ENCODE measurements around the gene MAST1.

MAST1 gene

DNA sequence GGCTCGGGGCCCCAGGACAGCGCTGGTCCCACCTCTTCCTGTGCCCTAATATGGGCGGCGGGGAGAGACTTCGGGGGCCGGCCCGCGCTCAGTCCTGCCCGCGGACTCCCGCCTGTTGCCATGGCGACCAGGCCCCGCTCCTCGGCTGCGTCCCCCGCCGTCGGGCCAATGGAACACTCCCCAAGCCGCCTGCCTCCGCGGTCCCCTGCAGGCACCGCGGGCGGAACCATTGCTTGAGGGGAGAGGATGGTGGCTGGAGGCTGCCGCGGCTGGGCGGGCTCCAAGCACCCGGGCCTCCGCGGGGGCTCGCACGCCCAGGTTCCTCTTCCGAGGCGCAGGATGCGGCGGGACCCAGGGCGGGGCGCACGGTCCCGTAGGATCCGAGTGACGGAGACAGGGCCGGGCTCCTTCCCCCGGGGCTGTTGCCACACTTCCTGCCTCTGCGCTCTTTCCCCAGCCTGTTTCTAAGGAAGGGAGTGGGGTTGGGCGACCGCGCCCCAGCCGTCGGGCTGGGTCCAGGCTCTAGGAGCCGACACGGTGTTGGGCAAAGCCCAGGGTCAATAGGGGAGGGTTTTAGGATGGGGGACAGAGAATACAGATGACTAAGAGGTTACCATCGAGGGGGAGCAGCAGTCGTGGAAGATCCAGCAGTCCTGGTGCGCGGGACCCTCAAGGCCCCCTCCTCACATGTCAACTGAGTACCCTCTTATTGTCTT is 48.3 kb upstream of the MAST1 start (continued):
- TF ChIP-seq ZSCAN30 (tag by site-specific recombination; IDR thresholded peaks at IDR 0.05) (peak; percentile 94), ZFP37 (tag by site-specific recombination; IDR thresholded peaks at IDR 0.05) (0 out of 2 replicates have a peak, but pooled peaks have one; percentile 28), KLF1 (tag by site-specific recombination; IDR thresholded peaks at IDR 0.05) (peak; percentile 90), ZNF792 (tag by site-specific recombination; IDR thresholded peaks at IDR 0.05) (no peak), ZBTB20 (tag by site-specific recombination; IDR thresholded peaks at IDR 0.05) (peak; percentile 96)
- TF ChIP-seq, protein P1, sequence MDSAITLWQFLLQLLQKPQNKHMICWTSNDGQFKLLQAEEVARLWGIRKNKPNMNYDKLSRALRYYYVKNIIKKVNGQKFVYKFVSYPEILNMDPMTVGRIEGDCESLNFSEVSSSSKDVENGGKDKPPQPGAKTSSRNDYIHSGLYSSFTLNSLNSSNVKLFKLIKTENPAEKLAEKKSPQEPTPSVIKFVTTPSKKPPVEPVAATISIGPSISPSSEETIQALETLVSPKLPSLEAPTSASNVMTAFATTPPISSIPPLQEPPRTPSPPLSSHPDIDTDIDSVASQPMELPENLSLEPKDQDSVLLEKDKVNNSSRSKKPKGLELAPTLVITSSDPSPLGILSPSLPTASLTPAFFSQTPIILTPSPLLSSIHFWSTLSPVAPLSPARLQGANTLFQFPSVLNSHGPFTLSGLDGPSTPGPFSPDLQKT (IDR thresholded peaks at IDR 0.05; ENCODE audit: borderline replicate concordance, low read depth, low read length): no peak; the same call in 1 of the 2 replicates

DNA sequence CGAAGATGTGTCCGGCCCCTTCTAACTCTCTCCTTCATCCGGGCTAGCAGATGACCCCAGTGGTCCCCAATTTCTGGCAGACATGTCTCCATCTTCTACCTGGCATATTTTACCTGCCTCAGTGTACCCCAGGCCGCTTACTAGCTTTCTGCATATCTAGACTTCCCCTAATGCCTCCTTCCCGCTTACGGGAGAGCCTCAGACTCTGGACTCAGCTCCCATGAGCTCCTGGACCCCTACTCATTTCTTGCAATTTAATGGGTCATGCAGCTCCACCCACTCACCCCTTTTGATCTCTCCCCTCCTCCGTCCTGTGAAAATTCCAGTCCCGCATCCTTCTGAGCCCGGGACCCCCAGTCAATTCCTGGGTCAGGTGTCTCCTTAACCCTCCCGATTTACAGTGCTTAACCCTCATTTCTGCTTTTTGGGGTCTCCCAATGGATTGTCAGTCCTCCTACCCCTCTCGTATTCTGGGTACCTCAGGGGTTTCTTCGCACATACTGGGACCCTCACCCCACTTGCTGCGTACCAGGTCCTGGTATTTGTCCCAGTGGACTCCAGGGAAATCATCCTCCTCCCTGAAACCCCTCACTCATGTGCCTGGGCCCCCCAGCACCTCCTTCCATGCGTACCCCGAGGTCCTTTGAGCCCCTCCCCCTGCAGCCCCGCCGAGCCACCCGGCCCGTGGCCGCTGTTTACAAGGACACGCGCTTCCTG is 47.5 kb upstream of the MAST1 start:
- H3K4me1 ChIP-seq (ENCODE audit: control insufficient read depth, insufficient read depth, low read length): peaks cover 21% of the 10 kb centered on the region
- H3K9me3 ChIP-seq (ENCODE audit: control insufficient read depth, insufficient read depth, low read depth, low read length): no peaks in the 10 kb centered on the region
- ChIA-PET CTCF (interaction anchor here (0.7 to 16.5 kb wide), 4 partner anchors 13 to 56 kb away, joined by 4 to 386 read pairs (median 120); partner anchors contain the start of gene HOOK2), POLR2A (interaction anchor here (0.8 to 3.6 kb wide), 18 partner anchors 7 to 143 kb away, joined by 3 to 42 read pairs (median 5); partner anchors contain the start of genes DHPS, DNASE2, FARSA and PRDX2)
- H3K36me3 ChIP-seq (ENCODE audit: control insufficient read depth in 2 of 2, insufficient read depth in 1 of 2, low read length in 2 of 2): no peaks in the 10 kb centered on the region; a peak in 1 of 3 replicates
- TF ChIP-seq KLF7 (tag by site-specific recombination; IDR thresholded peaks at IDR 0.05; ENCODE audit: borderline replicate concordance): no peak
- no peak for TF ChIP-seq SP3 (tag by site-specific recombination; IDR thresholded peaks at IDR 0.05)
- TF ChIP-seq, protein P2, sequence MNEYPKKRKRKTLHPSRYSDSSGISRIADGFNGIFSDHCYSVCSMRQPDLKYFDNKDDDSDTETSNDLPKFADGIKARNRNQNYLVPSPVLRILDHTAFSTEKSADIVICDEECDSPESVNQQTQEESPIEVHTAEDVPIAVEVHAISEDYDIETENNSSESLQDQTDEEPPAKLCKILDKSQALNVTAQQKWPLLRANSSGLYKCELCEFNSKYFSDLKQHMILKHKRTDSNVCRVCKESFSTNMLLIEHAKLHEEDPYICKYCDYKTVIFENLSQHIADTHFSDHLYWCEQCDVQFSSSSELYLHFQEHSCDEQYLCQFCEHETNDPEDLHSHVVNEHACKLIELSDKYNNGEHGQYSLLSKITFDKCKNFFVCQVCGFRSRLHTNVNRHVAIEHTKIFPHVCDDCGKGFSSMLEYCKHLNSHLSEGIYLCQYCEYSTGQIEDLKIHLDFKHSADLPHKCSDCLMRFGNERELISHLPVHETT (tag by site-specific recombination; IDR thresholded peaks at IDR 0.05): peak; percentile 35; the same call in 1 of the 2 replicates
- TF ChIP-seq GLIS2 (tag by site-specific recombination; IDR thresholded peaks at IDR 0.05): 0 out of 2 replicates have a peak, but pooled peaks have one; percentile 24
- TF ChIP-seq, protein P3, sequence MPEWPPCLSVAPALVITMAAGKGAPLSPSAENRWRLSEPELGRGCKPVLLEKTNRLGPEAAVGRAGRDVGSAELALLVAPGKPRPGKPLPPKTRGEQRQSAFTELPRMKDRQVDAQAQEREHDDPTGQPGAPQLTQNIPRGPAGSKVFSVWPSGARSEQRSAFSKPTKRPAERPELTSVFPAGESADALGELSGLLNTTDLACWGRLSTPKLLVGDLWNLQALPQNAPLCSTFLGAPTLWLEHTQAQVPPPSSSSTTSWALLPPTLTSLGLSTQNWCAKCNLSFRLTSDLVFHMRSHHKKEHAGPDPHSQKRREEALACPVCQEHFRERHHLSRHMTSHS (tag by site-specific recombination; IDR thresholded peaks at IDR 0.05): no peak
- no peak for TF ChIP-seq ZNF610 (tag by site-specific recombination; IDR thresholded peaks at IDR 0.05; ENCODE audit: borderline replicate concordance)
- TF ChIP-seq ZFP37 (tag by site-specific recombination; IDR thresholded peaks at IDR 0.05): no peak
- TF ChIP-seq ZNF404 (tag by site-specific recombination; IDR thresholded peaks at IDR 0.05): no peak
- TF ChIP-seq, protein P4, sequence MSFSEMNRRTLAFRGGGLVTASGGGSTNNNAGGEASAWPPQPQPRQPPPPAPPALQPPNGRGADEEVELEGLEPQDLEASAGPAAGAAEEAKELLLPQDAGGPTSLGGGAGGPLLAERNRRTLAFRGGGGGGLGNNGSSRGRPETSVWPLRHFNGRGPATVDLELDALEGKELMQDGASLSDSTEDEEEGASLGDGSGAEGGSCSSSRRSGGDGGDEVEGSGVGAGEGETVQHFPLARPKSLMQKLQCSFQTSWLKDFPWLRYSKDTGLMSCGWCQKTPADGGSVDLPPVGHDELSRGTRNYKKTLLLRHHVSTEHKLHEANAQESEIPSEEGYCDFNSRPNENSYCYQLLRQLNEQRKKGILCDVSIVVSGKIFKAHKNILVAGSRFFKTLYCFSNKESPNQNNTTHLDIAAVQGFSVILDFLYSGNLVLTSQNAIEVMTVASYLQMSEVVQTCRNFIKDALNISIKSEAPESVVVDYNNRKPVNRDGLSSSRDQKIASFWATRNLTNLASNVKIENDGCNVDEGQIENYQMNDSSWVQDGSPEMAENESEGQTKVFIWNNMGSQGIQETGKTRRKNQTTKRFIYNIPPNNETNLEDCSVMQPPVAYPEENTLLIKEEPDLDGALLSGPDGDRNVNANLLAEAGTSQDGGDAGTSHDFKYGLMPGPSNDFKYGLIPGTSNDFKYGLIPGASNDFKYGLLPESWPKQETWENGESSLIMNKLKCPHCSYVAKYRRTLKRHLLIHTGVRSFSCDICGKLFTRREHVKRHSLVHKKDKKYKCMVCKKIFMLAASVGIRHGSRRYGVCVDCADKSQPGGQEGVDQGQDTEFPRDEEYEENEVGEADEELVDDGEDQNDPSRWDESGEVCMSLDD (tag by site-specific recombination; IDR thresholded peaks at IDR 0.05): peak; percentile 98
- no peak for TF ChIP-seq ZNF549 (tag by site-specific recombination; IDR thresholded peaks at IDR 0.05)
- no peak for TF ChIP-seq BCL11A (tag by site-specific recombination; IDR thresholded peaks at IDR 0.05; ENCODE audit: low read depth)
- no peak for TF ChIP-seq KLF16 (tag by site-specific recombination; IDR thresholded peaks at IDR 0.05)
- peak; percentile 60 for TF ChIP-seq KLF9 (tag by site-specific recombination; IDR thresholded peaks at IDR 0.05; ENCODE audit: low read depth)
- peak; percentile 89 for TF ChIP-seq ZBTB7A (tag by site-specific recombination; IDR thresholded peaks at IDR 0.05; ENCODE audit: low read depth)
- TF ChIP-seq, protein P5, sequence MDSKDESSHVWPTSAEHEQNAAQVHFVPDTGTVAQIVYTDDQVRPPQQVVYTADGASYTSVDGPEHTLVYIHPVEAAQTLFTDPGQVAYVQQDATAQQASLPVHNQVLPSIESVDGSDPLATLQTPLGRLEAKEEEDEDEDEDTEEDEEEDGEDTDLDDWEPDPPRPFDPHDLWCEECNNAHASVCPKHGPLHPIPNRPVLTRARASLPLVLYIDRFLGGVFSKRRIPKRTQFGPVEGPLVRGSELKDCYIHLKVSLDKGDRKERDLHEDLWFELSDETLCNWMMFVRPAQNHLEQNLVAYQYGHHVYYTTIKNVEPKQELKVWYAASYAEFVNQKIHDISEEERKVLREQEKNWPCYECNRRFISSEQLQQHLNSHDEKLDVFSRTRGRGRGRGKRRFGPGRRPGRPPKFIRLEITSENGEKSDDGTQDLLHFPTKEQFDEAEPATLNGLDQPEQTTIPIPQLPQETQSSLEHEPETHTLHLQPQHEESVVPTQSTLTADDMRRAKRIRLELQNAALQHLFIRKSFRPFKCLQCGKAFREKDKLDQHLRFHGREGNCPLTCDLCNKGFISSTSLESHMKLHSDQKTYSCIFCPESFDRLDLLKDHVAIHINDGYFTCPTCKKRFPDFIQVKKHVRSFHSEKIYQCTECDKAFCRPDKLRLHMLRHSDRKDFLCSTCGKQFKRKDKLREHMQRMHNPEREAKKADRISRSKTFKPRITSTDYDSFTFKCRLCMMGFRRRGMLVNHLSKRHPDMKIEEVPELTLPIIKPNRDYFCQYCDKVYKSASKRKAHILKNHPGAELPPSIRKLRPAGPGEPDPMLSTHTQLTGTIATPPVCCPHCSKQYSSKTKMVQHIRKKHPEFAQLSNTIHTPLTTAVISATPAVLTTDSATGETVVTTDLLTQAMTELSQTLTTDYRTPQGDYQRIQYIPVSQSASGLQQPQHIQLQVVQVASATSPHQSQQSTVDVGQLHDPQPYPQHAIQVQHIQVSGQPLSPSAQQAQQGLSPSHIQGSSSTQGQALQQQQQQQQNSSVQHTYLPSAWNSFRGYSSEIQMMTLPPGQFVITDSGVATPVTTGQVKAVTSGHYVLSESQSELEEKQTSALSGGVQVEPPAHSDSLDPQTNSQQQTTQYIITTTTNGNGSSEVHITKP (tag by site-specific recombination; IDR thresholded peaks at IDR 0.05): no peak
- 0 out of 2 replicates have a peak, but pooled peaks have one; percentile 23 for TF ChIP-seq HOXD13 (CRISPR knock-in tag; IDR thresholded peaks at IDR 0.05; ENCODE audit: borderline replicate concordance)
- peak overlapping the region; percentile 43 for H3K4me3 ChIP-seq (ENCODE audit: low read depth, low read length)
- H3K27ac ChIP-seq (ENCODE audit: extremely low read depth, low read depth, low read length): peak overlapping the region; percentile 58; the same call in 1 of the 2 replicates
